ENCODE measurements around the gene LYPD1.

LYPD1 gene

GRCh38 chr2:132615329-132616085 is 54.5 kb downstream of the LYPD1 start:
- H3K36me3 ChIP-seq (ENCODE audit: low read depth) = no peaks in the 10 kb centered on the region
- ATAC-seq (ENCODE audit: low read depth) = no peak
- no peaks in the 10 kb centered on the region for H3K4me1 ChIP-seq (ENCODE audit: insufficient read depth, poor library complexity, severe bottlenecking)
- H3K27ac ChIP-seq (ENCODE audit: poor library complexity, severe bottlenecking) = no peak overlapping the region
- no peaks in the 10 kb centered on the region for H3K27me3 ChIP-seq (ENCODE audit: insufficient read depth, poor library complexity, severe bottlenecking)
- H3K4me3 ChIP-seq (ENCODE audit: severe bottlenecking) = no peak overlapping the region
- no peak for TF ChIP-seq CTCF (IDR thresholded peaks at IDR 0.05; ENCODE audit: poor library complexity, severe bottlenecking)
- no peak for DNase-seq (ENCODE audit: low spot score)
- no peaks in the 10 kb centered on the region for H3K9me3 ChIP-seq (ENCODE audit: severe bottlenecking)

DNA sequence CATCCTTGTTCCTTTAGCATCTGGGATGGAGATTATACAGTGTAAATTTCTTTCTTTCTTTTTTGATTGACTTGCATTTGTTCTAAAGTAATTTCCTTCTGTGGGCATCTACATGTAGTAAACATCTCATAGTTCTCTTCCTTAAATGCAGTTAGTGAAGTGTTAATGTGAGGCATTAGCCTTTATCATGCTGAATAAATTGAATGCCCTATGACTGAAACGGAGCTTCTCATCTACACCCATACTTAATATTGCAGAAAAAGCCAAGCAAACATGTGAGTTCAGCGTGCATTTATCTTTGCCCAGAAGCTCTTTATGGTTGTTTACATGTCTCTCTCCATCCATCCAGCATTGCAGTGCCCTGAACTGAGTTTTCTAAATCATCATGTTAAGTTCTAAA is 58.3 kb downstream of the LYPD1 start:
- H3K36me3 ChIP-seq (ENCODE audit: low read depth) = no peaks in the 10 kb centered on the region
- TF ChIP-seq CTCF (IDR thresholded peaks at IDR 0.05; ENCODE audit: poor library complexity, severe bottlenecking) = no peak
- H3K27ac ChIP-seq (ENCODE audit: poor library complexity, severe bottlenecking) = no peak overlapping the region
- no peak for ATAC-seq (ENCODE audit: low read depth)
- H3K4me3 ChIP-seq (ENCODE audit: severe bottlenecking) = no peak overlapping the region
- no peak for DNase-seq (ENCODE audit: low spot score)
- no peaks in the 10 kb centered on the region for H3K9me3 ChIP-seq (ENCODE audit: severe bottlenecking)
- H3K27me3 ChIP-seq (ENCODE audit: insufficient read depth, poor library complexity, severe bottlenecking) = no peaks in the 10 kb centered on the region
- H3K4me1 ChIP-seq (ENCODE audit: insufficient read depth, poor library complexity, severe bottlenecking) = no peaks in the 10 kb centered on the region

DNA sequence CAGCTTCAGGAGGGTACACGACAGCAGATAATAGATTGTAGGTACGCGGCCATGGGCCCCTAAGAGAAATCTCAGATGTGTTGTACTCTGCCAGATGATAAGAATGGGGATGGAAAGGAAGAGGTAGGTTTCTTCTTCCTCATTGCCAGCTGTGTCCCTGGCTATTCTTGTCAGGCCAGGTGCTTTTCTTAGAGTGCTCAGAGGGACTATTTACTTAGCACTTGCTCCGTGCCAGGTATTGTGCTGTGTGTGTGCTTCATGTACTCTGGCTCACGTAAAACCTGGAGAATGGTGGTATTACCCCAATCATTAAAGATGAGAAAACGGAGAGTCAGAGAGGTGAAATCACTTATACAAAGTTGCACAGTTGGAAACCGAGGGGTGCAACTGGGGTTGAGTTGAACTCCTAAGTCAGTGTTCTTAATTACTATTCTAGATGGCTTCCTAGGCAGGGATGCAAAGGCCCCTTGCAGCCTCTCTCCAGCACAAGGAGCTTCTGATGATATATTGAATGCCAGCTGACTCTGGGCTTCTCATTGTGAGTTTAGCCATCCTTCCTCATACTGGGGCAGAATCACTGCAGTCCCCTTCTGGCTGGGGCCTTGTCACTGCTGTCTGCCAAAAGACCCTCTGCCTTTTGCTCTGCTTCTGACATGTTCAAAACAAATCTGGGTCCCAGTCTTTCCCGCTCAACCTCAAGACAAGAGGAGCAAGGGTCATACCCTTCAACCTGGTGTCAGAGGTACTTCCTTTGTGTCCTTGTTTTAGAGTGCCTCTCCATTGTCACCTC is 60.7 kb downstream of the LYPD1 start:
- Histone ChIP-seq H3K4me3 (ENCODE audit: severe bottlenecking) (no peak overlapping the region), H3K27ac (ENCODE audit: poor library complexity, severe bottlenecking) (no peak overlapping the region), H3K4me1 (ENCODE audit: insufficient read depth, poor library complexity, severe bottlenecking) (no peaks in the 10 kb centered on the region), H3K27me3 (ENCODE audit: insufficient read depth, poor library complexity, severe bottlenecking) (no peaks in the 10 kb centered on the region), H3K9me3 (ENCODE audit: severe bottlenecking) (no peaks in the 10 kb centered on the region), H3K36me3 (ENCODE audit: low read depth) (no peaks in the 10 kb centered on the region)
- TF ChIP-seq CTCF (IDR thresholded peaks at IDR 0.05; ENCODE audit: poor library complexity, severe bottlenecking) = no peak
- no peak for DNase-seq (ENCODE audit: low spot score)
- ATAC-seq (ENCODE audit: low read depth) = no peak

DNA sequence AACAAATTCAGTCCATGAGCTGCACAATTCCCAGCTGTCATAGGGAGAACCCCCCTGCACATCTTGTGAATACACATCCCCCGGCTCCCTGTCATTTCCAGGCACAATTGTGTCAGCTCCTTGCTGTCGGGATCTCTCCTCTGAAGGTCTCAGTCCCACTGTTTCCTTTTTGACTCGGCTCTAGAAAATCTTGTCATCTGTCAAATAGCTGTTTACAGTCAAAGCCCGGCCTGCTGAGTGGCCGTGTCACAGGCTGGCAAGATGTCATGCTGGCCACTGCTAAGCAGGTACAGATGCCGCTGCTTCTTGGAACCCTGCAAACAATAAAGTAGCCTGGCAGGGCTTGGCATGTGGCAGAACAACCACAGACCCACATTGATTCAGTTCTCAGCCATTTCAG is 61.7 kb downstream of the LYPD1 start:
- TF ChIP-seq CTCF (IDR thresholded peaks at IDR 0.05; ENCODE audit: poor library complexity, severe bottlenecking) = no peak
- H3K27ac ChIP-seq (ENCODE audit: poor library complexity, severe bottlenecking) = no peak overlapping the region
- no peak for DNase-seq (ENCODE audit: low spot score)
- ATAC-seq (ENCODE audit: low read depth) = no peak
- H3K4me3 ChIP-seq (ENCODE audit: severe bottlenecking) = no peak overlapping the region
- H3K4me1 ChIP-seq (ENCODE audit: insufficient read depth, poor library complexity, severe bottlenecking) = no peaks in the 10 kb centered on the region
- no peaks in the 10 kb centered on the region for H3K9me3 ChIP-seq (ENCODE audit: severe bottlenecking)
- H3K36me3 ChIP-seq (ENCODE audit: low read depth) = no peaks in the 10 kb centered on the region
- no peaks in the 10 kb centered on the region for H3K27me3 ChIP-seq (ENCODE audit: insufficient read depth, poor library complexity, severe bottlenecking)

Data from RWPE2 (cell line).